WI38 (cell line): ENCODE results near the gene CLSTN2.

ENCODE experiments used
- H3K4me3 ChIP-seq: 2 replicates; pipeline ENCODE4 v1.5.1; 2011; ENCODE audit warnings: low read depth, mild to moderate bottlenecking, control low read depth, low read length
- TF ChIP-seq, protein P1 (sequence below): IDR thresholded peaks from 2 replicates; pipeline ENCODE4 v1.5.1; 2012; ENCODE audit warnings: low read depth, mild to moderate bottlenecking, control low read depth, low read length

The CLSTN2 gene

DNA sequence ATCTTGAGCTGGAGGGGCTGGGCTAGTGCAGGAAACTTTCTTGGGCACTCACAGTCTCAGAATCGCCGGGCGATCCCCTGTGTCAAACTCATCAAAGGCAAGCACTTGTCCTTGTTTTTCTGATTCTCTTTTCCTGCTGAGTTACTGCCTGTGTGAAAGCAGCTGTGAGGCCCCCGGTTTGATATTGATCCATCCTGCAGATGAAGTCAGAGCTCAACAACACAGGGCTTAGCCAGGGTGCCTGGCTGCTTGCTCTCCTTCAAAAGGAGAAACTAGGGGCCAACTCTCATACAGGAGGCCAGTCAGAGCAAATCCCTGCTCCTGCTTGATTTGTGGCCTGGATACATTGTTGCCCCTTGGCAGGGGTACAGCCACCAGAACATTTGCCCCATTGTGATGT is 22.9 kb downstream of the CLSTN2 start:
- TF ChIP-seq, protein P1, sequence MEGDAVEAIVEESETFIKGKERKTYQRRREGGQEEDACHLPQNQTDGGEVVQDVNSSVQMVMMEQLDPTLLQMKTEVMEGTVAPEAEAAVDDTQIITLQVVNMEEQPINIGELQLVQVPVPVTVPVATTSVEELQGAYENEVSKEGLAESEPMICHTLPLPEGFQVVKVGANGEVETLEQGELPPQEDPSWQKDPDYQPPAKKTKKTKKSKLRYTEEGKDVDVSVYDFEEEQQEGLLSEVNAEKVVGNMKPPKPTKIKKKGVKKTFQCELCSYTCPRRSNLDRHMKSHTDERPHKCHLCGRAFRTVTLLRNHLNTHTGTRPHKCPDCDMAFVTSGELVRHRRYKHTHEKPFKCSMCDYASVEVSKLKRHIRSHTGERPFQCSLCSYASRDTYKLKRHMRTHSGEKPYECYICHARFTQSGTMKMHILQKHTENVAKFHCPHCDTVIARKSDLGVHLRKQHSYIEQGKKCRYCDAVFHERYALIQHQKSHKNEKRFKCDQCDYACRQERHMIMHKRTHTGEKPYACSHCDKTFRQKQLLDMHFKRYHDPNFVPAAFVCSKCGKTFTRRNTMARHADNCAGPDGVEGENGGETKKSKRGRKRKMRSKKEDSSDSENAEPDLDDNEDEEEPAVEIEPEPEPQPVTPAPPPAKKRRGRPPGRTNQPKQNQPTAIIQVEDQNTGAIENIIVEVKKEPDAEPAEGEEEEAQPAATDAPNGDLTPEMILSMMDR, result no peak

DNA sequence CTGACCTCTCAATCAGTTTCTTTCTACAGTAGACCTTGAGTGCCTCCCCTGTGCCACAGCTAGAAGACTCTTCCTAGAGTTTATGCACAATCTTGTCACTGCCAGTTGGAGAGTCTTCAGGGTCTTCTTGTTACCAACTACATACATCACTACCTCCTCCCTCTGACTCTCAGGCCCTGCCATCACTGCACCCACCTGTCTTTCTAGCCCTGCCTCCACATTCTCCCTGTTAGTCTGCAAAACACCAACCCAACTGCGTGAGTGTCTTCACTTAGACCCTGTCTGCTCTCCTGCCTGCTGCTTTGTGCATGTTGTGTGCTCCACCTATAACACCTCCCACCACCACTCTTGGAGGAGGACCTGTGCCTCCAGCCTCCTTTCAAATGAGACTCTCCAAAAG is 34.4 kb downstream of the CLSTN2 start:
- TF ChIP-seq, protein P1, result no peak
- H3K4me3 ChIP-seq, result no peak overlapping the region

More for the DNA sequence above, 22.9 kb downstream of the CLSTN2 start:
- H3K4me3 ChIP-seq, result no peak overlapping the region

DNA sequence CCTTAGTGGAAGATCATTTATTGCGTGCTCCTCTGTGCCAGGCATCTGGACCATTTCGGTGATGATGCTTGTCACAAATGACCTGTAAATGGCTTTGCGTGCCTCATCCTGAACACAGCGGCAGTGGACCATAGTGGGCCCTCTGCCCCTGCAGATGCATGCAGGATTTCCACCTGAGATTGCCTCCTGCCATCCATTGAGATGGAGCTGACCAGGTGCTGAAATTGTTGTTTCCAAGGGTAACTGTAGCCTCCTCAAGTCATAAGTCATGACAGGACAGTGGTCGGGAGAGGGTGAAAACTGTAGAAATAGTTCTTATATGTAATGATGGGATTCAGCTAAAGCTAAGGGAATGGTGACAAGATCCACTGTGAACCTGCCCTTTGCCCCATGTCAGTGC is 35.5 kb downstream of the CLSTN2 start:
- no peak overlapping the region for H3K4me3 ChIP-seq
- TF ChIP-seq, protein P1, result no peak

DNA sequence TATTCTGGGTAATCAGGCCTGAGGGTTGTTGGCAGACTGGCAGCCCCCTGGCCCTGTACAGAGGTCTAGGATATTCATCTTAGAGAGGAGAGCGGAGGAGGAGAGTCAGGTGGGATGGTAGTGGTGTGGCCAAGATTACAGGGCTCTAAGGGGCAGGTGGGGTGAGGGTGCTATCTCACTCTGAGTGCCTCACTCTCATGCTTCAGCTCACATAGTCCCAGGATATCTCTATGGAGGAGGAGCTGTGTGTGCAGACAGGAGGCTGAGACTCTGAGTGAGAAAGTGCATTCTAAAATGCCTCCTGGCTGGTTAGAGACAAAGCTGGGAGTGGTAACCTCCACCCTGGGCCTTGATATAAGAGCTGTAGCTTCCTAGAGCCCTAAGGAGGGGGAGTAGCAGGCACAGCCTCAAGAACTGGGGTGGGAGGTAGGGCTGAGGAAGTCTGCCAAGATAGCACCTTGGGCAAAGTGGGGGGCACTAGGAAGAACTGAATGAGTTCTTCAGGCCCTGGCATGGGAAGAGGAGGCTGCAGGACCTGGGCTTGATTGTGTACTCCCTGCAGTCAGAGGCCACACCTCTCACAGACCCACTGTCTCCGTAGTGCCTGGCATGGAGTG is 39.9 kb downstream of the CLSTN2 start:
- TF ChIP-seq, protein P1, result no peak

DNA sequence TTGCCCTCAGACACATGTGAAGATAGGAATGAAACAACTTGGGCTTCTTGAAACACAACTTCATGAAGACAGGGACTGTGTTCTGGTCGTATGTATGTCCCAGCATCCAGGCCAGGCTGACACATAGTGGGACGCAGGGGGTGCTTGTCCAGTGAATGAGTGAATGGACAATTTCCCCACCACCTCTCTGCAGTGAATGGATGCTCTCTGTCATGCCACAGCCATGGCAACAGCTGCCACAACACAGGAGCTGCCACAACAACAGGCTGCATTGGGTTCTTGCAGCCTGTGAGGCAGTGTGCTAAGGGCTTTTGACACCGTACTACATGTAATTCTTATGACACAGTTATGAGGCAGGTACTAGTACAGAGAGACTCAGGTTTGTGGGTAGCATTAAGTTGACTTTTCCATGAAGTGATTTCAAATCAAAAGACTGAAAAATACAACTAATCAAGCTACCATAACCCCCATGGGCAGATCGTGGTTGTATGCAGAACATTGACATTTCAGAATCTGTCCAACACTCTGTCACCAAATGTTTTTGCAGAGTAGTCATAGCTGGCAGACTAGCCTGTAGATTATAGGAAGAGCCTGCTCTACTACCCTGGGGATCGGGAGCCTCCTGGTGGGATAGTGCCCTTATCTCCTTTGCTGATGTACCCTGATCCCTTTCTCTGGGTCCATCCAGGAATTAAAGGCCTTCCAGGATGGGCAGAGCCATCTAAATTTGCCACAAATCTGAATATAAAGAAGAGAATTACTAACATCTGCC is 40.8 kb downstream of the CLSTN2 start:
- TF ChIP-seq, protein P1, result no peak
- H3K4me3 ChIP-seq, result no peak overlapping the region

More for the DNA sequence above, 39.9 kb downstream of the CLSTN2 start:
- H3K4me3 ChIP-seq, result no peak overlapping the region

DNA sequence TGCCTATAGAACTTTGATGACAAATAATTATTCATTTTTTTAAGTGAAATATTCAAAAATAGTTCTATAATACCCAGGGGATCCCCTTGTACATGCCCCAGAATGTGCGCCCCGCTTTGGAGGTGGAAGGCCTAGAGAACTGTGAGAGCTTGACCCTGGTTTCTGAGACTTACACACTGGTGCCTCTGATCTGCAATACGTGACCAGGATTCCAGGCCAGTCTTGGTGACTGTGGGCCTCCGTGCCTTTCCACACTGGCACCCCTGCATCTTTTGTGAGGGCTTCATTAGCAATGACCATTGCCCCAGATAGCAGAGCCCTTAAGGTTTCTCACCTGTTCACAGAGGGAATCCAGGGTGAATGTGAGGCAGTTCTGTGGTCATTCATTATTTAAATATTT is 44.0 kb downstream of the CLSTN2 start:
- TF ChIP-seq, protein P1, result no peak
- H3K4me3 ChIP-seq, result no peak overlapping the region

DNA sequence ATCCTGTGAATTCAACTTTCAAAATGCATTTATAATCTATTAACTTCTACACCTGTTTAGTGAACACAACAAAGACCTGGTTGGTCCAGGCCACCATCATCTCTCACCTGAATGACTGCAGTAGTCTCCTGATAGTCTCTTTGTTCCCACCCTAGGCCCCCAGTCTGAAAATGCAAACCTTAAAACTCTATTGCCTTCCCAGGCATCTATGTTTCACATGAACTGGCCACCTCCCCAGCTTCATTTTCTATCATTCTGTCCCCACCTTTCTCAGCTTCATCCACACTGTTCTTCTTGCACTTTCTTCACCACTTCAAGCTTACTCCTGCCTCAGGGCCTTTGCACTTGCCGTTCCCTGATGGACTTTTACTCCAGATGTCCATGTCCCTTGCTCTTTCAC is 45.0 kb downstream of the CLSTN2 start:
- TF ChIP-seq, protein P1, result no peak

More for the DNA sequence above, 45.0 kb downstream of the CLSTN2 start:
- no peak overlapping the region for H3K4me3 ChIP-seq
